ENCODE results near the gene COL13A1.
A peak's percentile ranks its signal among the peaks of the same experiment; 100 is the strongest.

COL13A1 gene

DNA sequence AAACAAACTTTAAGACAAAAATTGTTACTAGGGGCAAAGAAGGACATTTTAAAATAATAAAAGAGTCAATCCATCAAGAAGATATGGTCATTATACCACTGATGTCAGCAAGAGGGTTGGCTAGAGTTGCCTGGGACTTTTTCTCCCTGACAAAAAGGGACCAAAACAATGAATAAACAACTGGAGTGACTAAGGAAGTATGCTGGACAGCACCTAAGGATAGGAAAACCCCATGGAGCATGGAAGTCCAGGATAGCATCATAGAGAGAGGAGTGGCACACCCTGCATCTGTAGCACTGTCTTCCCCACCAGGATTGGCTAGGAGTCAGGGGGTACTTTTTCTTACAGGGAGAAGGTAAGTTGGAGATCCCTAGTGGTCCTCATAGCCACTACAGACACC is 177.5 kb downstream of the COL13A1 start:
- no peak for ATAC-seq (ENCODE audit: low read depth)
- Histone ChIP-seq H3K4me1 (ENCODE audit: insufficient read depth, poor library complexity, severe bottlenecking) (no peaks in the 10 kb centered on the region), H3K27me3 (ENCODE audit: insufficient read depth, poor library complexity, severe bottlenecking) (peaks cover 4% of the 10 kb centered on the region), H3K36me3 (ENCODE audit: low read depth) (no peaks in the 10 kb centered on the region), H3K4me3 (ENCODE audit: severe bottlenecking) (no peak overlapping the region), H3K9me3 (ENCODE audit: severe bottlenecking) (peaks cover 3% of the 10 kb centered on the region), H3K27ac (ENCODE audit: poor library complexity, severe bottlenecking) (no peak overlapping the region)
- TF ChIP-seq, protein P1, sequence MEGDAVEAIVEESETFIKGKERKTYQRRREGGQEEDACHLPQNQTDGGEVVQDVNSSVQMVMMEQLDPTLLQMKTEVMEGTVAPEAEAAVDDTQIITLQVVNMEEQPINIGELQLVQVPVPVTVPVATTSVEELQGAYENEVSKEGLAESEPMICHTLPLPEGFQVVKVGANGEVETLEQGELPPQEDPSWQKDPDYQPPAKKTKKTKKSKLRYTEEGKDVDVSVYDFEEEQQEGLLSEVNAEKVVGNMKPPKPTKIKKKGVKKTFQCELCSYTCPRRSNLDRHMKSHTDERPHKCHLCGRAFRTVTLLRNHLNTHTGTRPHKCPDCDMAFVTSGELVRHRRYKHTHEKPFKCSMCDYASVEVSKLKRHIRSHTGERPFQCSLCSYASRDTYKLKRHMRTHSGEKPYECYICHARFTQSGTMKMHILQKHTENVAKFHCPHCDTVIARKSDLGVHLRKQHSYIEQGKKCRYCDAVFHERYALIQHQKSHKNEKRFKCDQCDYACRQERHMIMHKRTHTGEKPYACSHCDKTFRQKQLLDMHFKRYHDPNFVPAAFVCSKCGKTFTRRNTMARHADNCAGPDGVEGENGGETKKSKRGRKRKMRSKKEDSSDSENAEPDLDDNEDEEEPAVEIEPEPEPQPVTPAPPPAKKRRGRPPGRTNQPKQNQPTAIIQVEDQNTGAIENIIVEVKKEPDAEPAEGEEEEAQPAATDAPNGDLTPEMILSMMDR (IDR thresholded peaks at IDR 0.05; ENCODE audit: poor library complexity, severe bottlenecking): no peak
- no peak for DNase-seq (ENCODE audit: low spot score)

DNA sequence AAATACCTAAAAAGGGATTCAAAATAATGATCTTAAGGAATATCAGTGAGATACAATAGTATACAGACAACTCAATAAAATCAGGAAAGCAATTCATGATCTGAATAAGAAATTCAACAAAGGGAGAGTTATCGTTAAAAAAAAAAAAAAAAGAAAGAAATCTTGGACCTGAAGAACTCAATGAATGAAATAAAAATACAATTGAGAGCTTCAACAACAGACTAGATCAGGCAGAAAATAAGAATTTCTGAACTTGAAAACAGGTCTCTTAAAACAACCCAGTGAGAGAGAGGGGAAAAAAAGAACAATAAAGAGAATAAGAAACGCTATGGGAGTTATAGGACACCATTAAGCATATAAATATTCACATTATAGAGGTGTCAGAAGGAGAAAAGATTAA is 179.0 kb downstream of the COL13A1 start:
- ATAC-seq (ENCODE audit: low read depth) (no peak), DNase-seq (ENCODE audit: low spot score) (no peak)
- no peaks in the 10 kb centered on the region for H3K36me3 ChIP-seq (ENCODE audit: low read depth)
- peaks cover 3% of the 10 kb centered on the region for H3K9me3 ChIP-seq (ENCODE audit: severe bottlenecking)
- H3K27me3 ChIP-seq (ENCODE audit: insufficient read depth, poor library complexity, severe bottlenecking): peaks cover 2% of the 10 kb centered on the region
- H3K4me3 ChIP-seq (ENCODE audit: severe bottlenecking): no peak overlapping the region
- no peaks in the 10 kb centered on the region for H3K4me1 ChIP-seq (ENCODE audit: insufficient read depth, poor library complexity, severe bottlenecking)
- no peak overlapping the region for H3K27ac ChIP-seq (ENCODE audit: poor library complexity, severe bottlenecking)
- TF ChIP-seq, protein P1 (IDR thresholded peaks at IDR 0.05; ENCODE audit: poor library complexity, severe bottlenecking): no peak

DNA sequence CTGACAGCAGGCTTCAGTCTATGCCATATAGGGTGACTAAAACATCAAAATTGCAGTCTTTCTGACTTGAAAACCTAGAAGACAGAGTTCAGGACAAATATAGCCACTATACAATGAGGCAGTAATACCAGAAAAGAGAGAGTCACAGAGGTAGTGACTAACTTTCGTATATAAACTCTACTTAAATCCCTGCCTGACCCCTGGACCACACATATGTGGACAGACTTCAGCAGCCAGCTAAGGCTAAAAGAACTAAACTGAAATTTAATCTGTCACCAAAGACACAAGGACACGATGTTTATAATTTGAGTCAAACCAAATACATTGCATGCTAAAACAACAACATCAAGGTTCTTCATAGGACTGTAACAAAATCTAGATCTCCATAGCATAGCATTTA is 186.4 kb downstream of the COL13A1 start:
- TF ChIP-seq, protein P1 (IDR thresholded peaks at IDR 0.05; ENCODE audit: poor library complexity, severe bottlenecking): no peak
- H3K27me3 ChIP-seq (ENCODE audit: insufficient read depth, poor library complexity, severe bottlenecking): peaks cover 25% of the 10 kb centered on the region
- H3K4me1 ChIP-seq (ENCODE audit: insufficient read depth, poor library complexity, severe bottlenecking): no peaks in the 10 kb centered on the region
- no peak overlapping the region for H3K27ac ChIP-seq (ENCODE audit: poor library complexity, severe bottlenecking)
- no peaks in the 10 kb centered on the region for H3K36me3 ChIP-seq (ENCODE audit: low read depth)
- H3K4me3 ChIP-seq (ENCODE audit: severe bottlenecking): no peak overlapping the region
- no peaks in the 10 kb centered on the region for H3K9me3 ChIP-seq (ENCODE audit: severe bottlenecking)
- no peak for DNase-seq (ENCODE audit: low spot score)
- no peak for ATAC-seq (ENCODE audit: low read depth)

DNA sequence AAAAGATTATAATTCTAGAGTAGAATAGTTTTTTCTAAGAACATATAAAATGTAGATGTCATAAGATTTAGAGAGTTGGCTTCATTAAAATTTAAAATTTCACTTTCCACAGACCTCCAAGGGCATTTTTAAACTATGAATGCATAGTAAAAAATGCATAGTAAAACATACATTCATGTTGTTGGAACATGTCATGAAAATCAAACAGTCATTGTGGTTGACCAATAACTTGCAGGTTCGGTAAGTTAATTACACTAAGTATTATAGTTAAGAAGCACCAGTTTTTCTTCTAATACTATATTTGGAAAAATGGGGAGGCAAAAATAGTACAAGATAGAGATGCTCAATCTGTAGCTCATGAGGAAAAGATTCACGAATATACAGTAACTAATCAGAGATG is 189.4 kb downstream of the COL13A1 start:
- DNase-seq (ENCODE audit: low spot score): no peak
- ATAC-seq (ENCODE audit: low read depth): no peak

DNA sequence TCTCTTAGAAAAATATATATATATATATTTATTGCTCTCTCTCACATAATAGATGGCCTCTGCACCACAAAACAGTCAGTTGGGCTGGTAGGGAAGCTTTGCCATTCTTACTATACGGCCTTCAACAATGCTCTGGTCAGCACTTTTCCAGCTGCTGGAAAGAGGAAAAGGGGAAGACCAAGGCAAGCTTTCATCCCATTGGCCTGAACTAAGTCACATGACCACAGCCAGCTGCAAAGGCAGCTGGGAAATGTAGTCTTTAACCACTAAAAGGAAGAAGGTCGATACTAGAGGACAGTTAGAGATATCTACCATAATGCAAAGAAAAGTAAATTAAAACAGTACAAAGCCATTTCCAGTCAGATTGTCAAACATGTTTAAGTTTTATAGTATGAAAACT is 192.6 kb downstream of the COL13A1 start:
- no peak for DNase-seq (ENCODE audit: low spot score)
- Histone ChIP-seq H3K27ac (ENCODE audit: poor library complexity, severe bottlenecking) (no peak overlapping the region), H3K36me3 (ENCODE audit: low read depth) (no peaks in the 10 kb centered on the region), H3K9me3 (ENCODE audit: severe bottlenecking) (no peaks in the 10 kb centered on the region), H3K4me3 (ENCODE audit: severe bottlenecking) (no peak overlapping the region), H3K4me1 (ENCODE audit: insufficient read depth, poor library complexity, severe bottlenecking) (no peaks in the 10 kb centered on the region), H3K27me3 (ENCODE audit: insufficient read depth, poor library complexity, severe bottlenecking) (peaks cover 10% of the 10 kb centered on the region)
- peak; percentile 60; the same call in 1 of the 3 replicates for ATAC-seq (ENCODE audit: low read depth)
- TF ChIP-seq, protein P1 (IDR thresholded peaks at IDR 0.05; ENCODE audit: poor library complexity, severe bottlenecking): no peak

More for the DNA sequence above, 189.4 kb downstream of the COL13A1 start:
- TF ChIP-seq, protein P1 (IDR thresholded peaks at IDR 0.05; ENCODE audit: poor library complexity, severe bottlenecking): no peak
- no peaks in the 10 kb centered on the region for H3K36me3 ChIP-seq (ENCODE audit: low read depth)
- no peaks in the 10 kb centered on the region for H3K4me1 ChIP-seq (ENCODE audit: insufficient read depth, poor library complexity, severe bottlenecking)
- no peak overlapping the region for H3K27ac ChIP-seq (ENCODE audit: poor library complexity, severe bottlenecking)
- peaks cover 22% of the 10 kb centered on the region for H3K27me3 ChIP-seq (ENCODE audit: insufficient read depth, poor library complexity, severe bottlenecking)
- no peak overlapping the region for H3K4me3 ChIP-seq (ENCODE audit: severe bottlenecking)
- no peaks in the 10 kb centered on the region for H3K9me3 ChIP-seq (ENCODE audit: severe bottlenecking)
